Liver (tissue), 9 donors: ENCODE measurements around the gene ZNF79. TPM values are rescaled to one million over a fixed set of nuclear protein-coding genes. Genes with fewer than 3 reads are reported as not detected.

Experiments used
- DNase-seq: peaks from one replicate; pipeline ENCODE4 v3.0.0-alpha.2; 2017; ENCODE audit warnings: low spot score
- H3K27ac ChIP-seq, 2 donors: one replicate each; pipeline ENCODE4 v1.7.0; 2013; ENCODE audit warnings: inconsistent platforms in 2 of 2, low read length in 2 of 2, control low read depth in 1 of 2, low read depth in 1 of 2, mild to moderate bottlenecking in 1 of 2
- H3K27me3 ChIP-seq, 4 donors: one replicate each; pipeline versions ENCODE4 v1.6.1 to v1.7.0; 2013; ENCODE audit warnings: low read length in 3 of 4, inconsistent platforms in 1 of 4, mild to moderate bottlenecking in 1 of 4, moderate library complexity in 1 of 4; ENCODE audit not compliant: control insufficient read depth in 4 of 4, insufficient read depth in 4 of 4
- H3K36me3 ChIP-seq, 4 donors: one replicate each; pipeline versions ENCODE4 v1.6.1 to v1.7.0; 2013; ENCODE audit warnings: low read length in 3 of 4, mild to moderate bottlenecking in 3 of 4, low read depth in 1 of 4, moderate library complexity in 1 of 4; ENCODE audit not compliant: control insufficient read depth in 4 of 4, insufficient read depth in 3 of 4
- H3K4me1 ChIP-seq, 4 donors: one replicate each; pipeline versions ENCODE4 v1.6.1 to v1.7.0; 2013; ENCODE audit warnings: low read length in 3 of 4, mild to moderate bottlenecking in 3 of 4, moderate library complexity in 1 of 4; ENCODE audit not compliant: control insufficient read depth in 4 of 4, insufficient read depth in 4 of 4
- H3K4me3 ChIP-seq, 3 donors: one replicate each; pipeline versions ENCODE4 v1.6.1 to v1.7.0; 2013; ENCODE audit warnings: low read length in 3 of 3, control low read depth in 1 of 3, low read depth in 1 of 3, mild to moderate bottlenecking in 1 of 3
- H3K9ac ChIP-seq, 2 donors: one replicate each; pipeline ENCODE4 v1.7.0; 2013; ENCODE audit warnings: low read length in 2 of 2, mild to moderate bottlenecking in 2 of 2, moderate library complexity in 2 of 2, control low read depth in 1 of 2, low read depth in 1 of 2
- H3K9me3 ChIP-seq, 4 donors: one replicate each; pipeline versions ENCODE4 v1.6.1 to v1.7.0; 2013; ENCODE audit warnings: low read length in 3 of 4; ENCODE audit not compliant: control insufficient read depth in 4 of 4
- ATF3 ChIP-seq: IDR thresholded peaks from 2 replicates; pipeline ENCODE4 v1.6.1; 2016; ENCODE audit warnings: antibody characterized with exemption
- EGR1 ChIP-seq, 2 donors: IDR thresholded peaks; 2 replicates each; pipeline ENCODE4 v1.6.1; 2016 to 2018; ENCODE audit warnings: antibody characterized with exemption in 2 of 2, low read depth in 2 of 2
- FOXA1 ChIP-seq: IDR thresholded peaks from 2 replicates; pipeline ENCODE4 v1.6.1; 2016; ENCODE audit warnings: antibody characterized with exemption
- FOXA2 ChIP-seq: IDR thresholded peaks from 2 replicates; pipeline ENCODE4 v1.6.1; 2016; ENCODE audit warnings: antibody characterized with exemption
- GABPA ChIP-seq, 2 donors: IDR thresholded peaks in 1 of 2; conservative IDR thresholded peaks in 1 of 2; 2 replicates each; pipeline ENCODE4 v1.6.1; 2016; ENCODE audit warnings: antibody characterized with exemption in 2 of 2, mild to moderate bottlenecking in 1 of 2, moderate library complexity in 1 of 2
- HNF4A ChIP-seq, 2 donors: conservative IDR thresholded peaks; 2 replicates each; pipeline ENCODE4 v1.6.1; 2016; ENCODE audit warnings: antibody characterized with exemption in 2 of 2, mild to moderate bottlenecking in 2 of 2
- HNF4G ChIP-seq: IDR thresholded peaks from 2 replicates; pipeline ENCODE4 v1.6.1; 2016; ENCODE audit warnings: antibody characterized with exemption
- JUND ChIP-seq, 2 donors: IDR thresholded peaks; 2 replicates each; pipeline ENCODE4 v1.6.1; 2016; ENCODE audit warnings: antibody characterized with exemption in 2 of 2
- MAX ChIP-seq: IDR thresholded peaks from 2 replicates; pipeline ENCODE4 v1.6.1; 2016; ENCODE audit warnings: antibody characterized with exemption
- NR2F2 ChIP-seq: IDR thresholded peaks from 2 replicates; pipeline ENCODE4 v1.6.1; 2016; ENCODE audit warnings: antibody characterized with exemption
- RAD21 ChIP-seq, 2 donors: IDR thresholded peaks; 2 replicates each; pipeline ENCODE4 v1.6.1; 2016; ENCODE audit warnings: antibody characterized with exemption in 2 of 2, mild to moderate bottlenecking in 2 of 2
- REST ChIP-seq: IDR thresholded peaks from 2 replicates; pipeline ENCODE4 v1.6.1; 2016; ENCODE audit warnings: antibody characterized with exemption, mild to moderate bottlenecking
- SP1 ChIP-seq: IDR thresholded peaks from 2 replicates; pipeline ENCODE4 v1.6.1; 2018; ENCODE audit warnings: antibody characterized with exemption, mild to moderate bottlenecking
- TAF1 ChIP-seq: conservative IDR thresholded peaks from 2 replicates; pipeline ENCODE4 v1.6.1; 2016; ENCODE audit warnings: antibody characterized with exemption, mild to moderate bottlenecking
- YY1 ChIP-seq: IDR thresholded peaks from 2 replicates; pipeline ENCODE4 v1.6.1; 2016; ENCODE audit warnings: antibody characterized with exemption, mild to moderate bottlenecking
- ZBTB33 ChIP-seq: IDR thresholded peaks from 2 replicates; pipeline ENCODE4 v1.6.1; 2016; ENCODE audit warnings: antibody characterized with exemption
- WGBS: extraction: QIAGEN DNeasy Blood & Tissue Kit; methylation state at CpG from one replicate; pipeline ENCODE4 v1.1.7; 2013; 5-methylcytosine and 5-hydroxymethylcytosine counted together
- polyA plus RNA-seq, 2 donors: library from polyadenylated mRNA; stranded (reverse) in 1 of 2; unstranded in 1 of 2; fragments of 200-250 nt in 1 of 2; fragments of >200 nt in 1 of 2; fragmentation: Nextera tagmentation in 1 of 2; extraction: Ambion mirVana in 1 of 2; gene quantifications; one replicate each; pipeline versions ENCODE4 v1.2.1 to v1.2.3, GENCODE V29; 2013 to 2015
- total RNA-seq, 2 donors: library from RNA; depleted of rRNA; stranded (reverse); fragments of >200 nt; gene quantifications; one replicate each; pipeline ENCODE4 v1.2.3, GENCODE V29; 2014
- TF ChIP-seq, protein P1 (sequence below): fragments of 150-350 bp; IDR thresholded peaks from 2 replicates; pipeline ENCODE4 v1.5.1; 2017; ENCODE audit warnings: improper control_type of control experiment, low read depth, low read length; ENCODE audit not compliant: missing input control
- donor health status: healthy.
- donor health status: healthy.
- donor health status: healthy.
- donor health status: healthy.
- donor health status: healthy.

Gene ZNF79
- total and polyA plus RNA-seq, 4 donors, result 2.2 to 6.9 (median 4.2) TPM

DNA sequence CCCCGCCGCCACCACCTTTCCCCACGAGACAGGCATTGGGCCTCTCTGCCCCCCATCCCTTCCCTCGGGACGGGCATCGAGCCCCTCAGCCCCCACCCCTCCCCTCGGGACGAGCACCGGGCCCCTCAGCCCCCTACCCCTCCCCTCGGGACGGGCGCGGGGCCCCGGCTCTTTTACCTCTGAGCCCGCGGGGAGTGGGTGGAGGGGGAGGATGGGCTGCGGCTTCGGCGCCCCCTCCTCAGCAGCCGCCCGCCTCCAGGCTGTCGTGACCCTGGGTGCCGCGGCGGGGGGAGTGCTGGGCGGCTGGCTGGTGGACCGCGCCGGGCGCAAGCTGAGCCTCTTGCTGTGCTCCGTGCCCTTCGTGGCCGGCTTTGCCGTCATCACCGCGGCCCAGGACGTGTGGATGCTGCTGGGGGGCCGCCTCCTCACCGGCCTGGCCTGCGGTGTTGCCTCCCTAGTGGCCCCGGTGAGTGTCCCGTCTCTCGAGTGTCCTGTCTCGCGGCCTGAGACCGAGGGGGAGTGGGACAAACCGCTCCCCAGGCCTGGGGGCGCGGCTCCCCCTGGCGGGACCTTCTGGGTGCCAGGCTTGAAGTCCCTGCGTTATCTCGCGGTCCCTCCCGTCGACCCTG is 26.4 kb upstream of the ZNF79 start:
- TF ChIP-seq MAX (no peak), TAF1 (no peak), SP1 (no peak), RAD21 (IDR thresholded peaks at IDR 0.05) (peak; percentile 73 to 78), NR2F2 (no peak), JUND (IDR thresholded peaks at IDR 0.05) (no peak), FOXA2 (no peak), HNF4A (conservative IDR thresholded peaks at IDR 0.05) (no peak), HNF4G (no peak)
- TF ChIP-seq, protein P1, sequence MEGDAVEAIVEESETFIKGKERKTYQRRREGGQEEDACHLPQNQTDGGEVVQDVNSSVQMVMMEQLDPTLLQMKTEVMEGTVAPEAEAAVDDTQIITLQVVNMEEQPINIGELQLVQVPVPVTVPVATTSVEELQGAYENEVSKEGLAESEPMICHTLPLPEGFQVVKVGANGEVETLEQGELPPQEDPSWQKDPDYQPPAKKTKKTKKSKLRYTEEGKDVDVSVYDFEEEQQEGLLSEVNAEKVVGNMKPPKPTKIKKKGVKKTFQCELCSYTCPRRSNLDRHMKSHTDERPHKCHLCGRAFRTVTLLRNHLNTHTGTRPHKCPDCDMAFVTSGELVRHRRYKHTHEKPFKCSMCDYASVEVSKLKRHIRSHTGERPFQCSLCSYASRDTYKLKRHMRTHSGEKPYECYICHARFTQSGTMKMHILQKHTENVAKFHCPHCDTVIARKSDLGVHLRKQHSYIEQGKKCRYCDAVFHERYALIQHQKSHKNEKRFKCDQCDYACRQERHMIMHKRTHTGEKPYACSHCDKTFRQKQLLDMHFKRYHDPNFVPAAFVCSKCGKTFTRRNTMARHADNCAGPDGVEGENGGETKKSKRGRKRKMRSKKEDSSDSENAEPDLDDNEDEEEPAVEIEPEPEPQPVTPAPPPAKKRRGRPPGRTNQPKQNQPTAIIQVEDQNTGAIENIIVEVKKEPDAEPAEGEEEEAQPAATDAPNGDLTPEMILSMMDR, result peak; percentile 24
- Histone ChIP-seq H3K4me3 (peak overlapping the region; percentile 50 to 90 (median 78)), H3K9me3 (no peaks in the 10 kb centered on the region), H3K27me3 (no peaks in the 10 kb centered on the region), H3K9ac (peak overlapping the region; percentile 24 to 47), H3K27ac (peak overlapping the region; percentile 75 to 81), H3K4me1 (peaks cover 2 to 21% (median 17%) of the 10 kb centered on the region in 4 donors), H3K36me3 (peaks cover 0 to 9% (median 3%) of the 10 kb centered on the region in 4 donors)
- WGBS, result 1% methylated on average over 55 of the region's 55 CpGs
- DNase-seq, result no peak

GRCh38 chr9:127398275-127398647 is 25.9 kb upstream of the ZNF79 start:
- peak overlapping the region; percentile 15 to 90 (median 78) for H3K4me3 ChIP-seq
- DNase-seq, result no peak
- no peaks in the 10 kb centered on the region for H3K27me3 ChIP-seq
- H3K36me3 ChIP-seq, result peaks cover 0 to 9% (median 3%) of the 10 kb centered on the region in 4 donors
- TF ChIP-seq REST (no peak), MAX (no peak), HNF4A (conservative IDR thresholded peaks at IDR 0.05) (no peak), ATF3 (no peak), GABPA (IDR thresholded peaks at IDR 0.05 in 1 of 2, conservative IDR thresholded peaks at IDR 0.05 in 1 of 2) (no peak), FOXA2 (no peak), HNF4G (no peak), FOXA1 (no peak), TAF1 (no peak), JUND (IDR thresholded peaks at IDR 0.05) (no peak), NR2F2 (no peak), EGR1 (IDR thresholded peaks at IDR 0.05; ENCODE audit: low read depth in 2 of 2) (no peak), RAD21 (IDR thresholded peaks at IDR 0.05) (no peak), ZBTB33 (no peak), SP1 (no peak), YY1 (no peak)
- TF ChIP-seq, protein P1, result no peak
- WGBS, result 34% methylated on average over 5 of the region's 5 CpGs
- H3K27ac ChIP-seq, result peak overlapping the region in 1 of 2 donors; percentile 81
- peaks cover 2 to 21% (median 17%) of the 10 kb centered on the region in 4 donors for H3K4me1 ChIP-seq
- peak overlapping the region; percentile 24 to 47 for H3K9ac ChIP-seq
- no peaks in the 10 kb centered on the region for H3K9me3 ChIP-seq
